Esophagus muscularis mucosa (tissue), 4 donors: ENCODE measurements around the gene CAMK2A. TPM values are rescaled to one million over a fixed set of nuclear protein-coding genes. Genes with fewer than 3 reads are reported as not detected.

Source experiments
- DNase-seq: peaks from one replicate; pipeline ENCODE4 v3.0.0-alpha.2; 2017; ENCODE audit errors: extremely low spot score
- H3K27ac ChIP-seq, 4 donors: fragments of 200-600 bp; sonication (generic); replicated peaks in 1 of 4; 1 replicate in 3 of 4; 2 replicates in 1 of 4; pipeline ENCODE4 v1.5.1; 2016 to 2019; ENCODE audit warnings: mild to moderate bottlenecking in 1 of 4
- H3K27me3 ChIP-seq, 4 donors: fragments of 200-600 bp; sonication (generic); one replicate each; pipeline versions ENCODE4 v1.5.1 to v1.6.0; 2016 to 2019
- H3K36me3 ChIP-seq, 4 donors: fragments of 200-600 bp; sonication (generic); one replicate each; pipeline ENCODE4 v1.5.1; 2016 to 2019
- H3K4me1 ChIP-seq, 4 donors: fragments of 200-600 bp; sonication (generic); one replicate each; pipeline ENCODE4 v1.5.1; 2016 to 2019
- H3K4me3 ChIP-seq, 4 donors: fragments of 200-600 bp; sonication (generic); 1 replicate in 2 of 4; 2 replicates in 2 of 4; pipeline ENCODE4 v1.5.1; 2016 to 2019; ENCODE audit warnings: mild to moderate bottlenecking in 4 of 4, moderate library complexity in 1 of 4
- H3K9me3 ChIP-seq, 4 donors: fragments of 200-600 bp; sonication (generic); 1 replicate in 3 of 4; 2 replicates in 1 of 4; pipeline ENCODE4 v1.5.1; 2016 to 2019
- EP300 ChIP-seq: sonication (generic); formaldehyde crosslinking; IDR thresholded peaks from one replicate; pipeline ENCODE4 v1.6.1; 2017; ENCODE audit warnings: antibody characterized with exemption
- POLR2A ChIP-seq: fragments of 450-650 bp; IDR thresholded peaks from one replicate; pipeline ENCODE4 v1.6.1; 2017; ENCODE audit warnings: antibody characterized with exemption, moderate library complexity, mild to moderate bottlenecking, low read depth
- POLR2AphosphoS5 ChIP-seq, 2 donors: sonication (generic); formaldehyde crosslinking; IDR thresholded peaks; one replicate each; pipeline ENCODE4 v1.6.1; 2017; ENCODE audit warnings: antibody characterized with exemption in 2 of 2
- WGBS: methylation state at CpG from one replicate; pipeline ENCODE4 v1.1.5; 2018; 5-methylcytosine and 5-hydroxymethylcytosine counted together
- intact Hi-C: fragments of 100-400 bp; cut with DNase I; formaldehyde crosslinking; loops from one replicate; pipeline ENCODE4 v1.15.1; 2023
- total RNA-seq, 4 donors: library from RNA; depleted of rRNA; stranded (reverse); fragments of >200 nt; gene quantifications; one replicate each; pipeline versions ENCODE4 v1.1.0 to v1.2.1, GENCODE V29; 2016
- TF ChIP-seq, protein P1 (sequence below), 3 experiments: fragments of 200-600 bp in 2 of 3; fragments of 450-650 bp in 1 of 3; sonication (generic) in 2 of 3; IDR thresholded peaks; one replicate each; pipeline ENCODE4 v1.5.1; 2017 to 2019; ENCODE audit warnings: antibody characterized with exemption in 3 of 3, mild to moderate bottlenecking in 2 of 3, moderate library complexity in 1 of 3

The CAMK2A gene
- total RNA-seq, 4 donors from 2014 or later: 2.5 to 8.0 (median 3.8) TPM

DNA sequence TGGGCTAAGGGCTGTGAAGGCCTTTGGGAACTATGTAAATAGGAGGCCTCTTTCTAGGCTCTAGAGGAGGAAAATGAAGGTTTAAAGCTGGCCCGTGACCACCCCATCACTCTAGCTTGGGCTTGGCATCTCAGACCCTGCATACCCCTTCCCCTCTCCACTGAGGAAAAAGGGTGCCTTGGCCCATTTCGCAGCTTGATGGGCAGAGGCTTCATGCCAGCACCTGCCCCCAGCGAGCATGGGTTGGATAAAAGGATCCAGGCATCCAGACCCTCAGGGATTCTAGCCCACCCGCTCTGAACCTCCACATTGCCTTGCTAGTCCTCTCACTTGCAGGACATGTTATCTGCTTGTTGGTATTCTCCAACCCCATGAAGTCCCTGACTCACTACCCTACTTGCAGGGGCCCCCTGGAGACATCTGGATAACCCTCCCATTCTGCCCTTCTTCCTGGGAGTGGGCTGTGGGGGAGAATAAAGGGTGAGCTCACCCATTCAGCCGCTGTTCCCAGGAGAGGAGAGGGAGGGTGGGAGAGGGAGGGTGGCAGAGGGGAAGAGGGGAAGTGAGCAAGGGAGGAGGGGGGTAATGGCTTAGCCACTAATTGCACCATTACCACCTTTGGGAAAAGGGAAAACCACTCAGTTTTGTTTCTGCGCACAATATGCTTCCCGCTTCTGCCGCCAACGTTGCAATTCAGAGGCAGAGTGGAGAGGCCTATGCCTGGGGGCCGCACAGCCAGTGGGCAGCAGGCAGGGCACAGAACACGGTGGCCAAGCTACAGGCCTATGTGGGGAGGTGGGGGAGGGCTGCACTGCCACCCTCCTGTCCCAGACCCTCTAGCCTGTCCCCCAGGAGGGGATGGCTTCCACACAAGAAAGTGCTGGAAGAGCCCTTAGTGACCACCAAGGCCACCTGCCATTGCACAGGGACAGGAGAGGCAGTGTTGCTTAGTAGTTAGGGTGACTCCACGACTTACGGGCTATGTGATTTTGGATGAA is 2.1 kb upstream of the CAMK2A start:
- 77% methylated on average over 9 of the region's 13 CpGs for WGBS
- H3K4me3 ChIP-seq: no peak overlapping the region
- peaks cover 5 to 22% (median 15%) of the 10 kb centered on the region in 4 donors for H3K4me1 ChIP-seq
- H3K27me3 ChIP-seq: no peaks in the 10 kb centered on the region
- H3K27ac ChIP-seq: no peak overlapping the region
- DNase-seq: no peak
- H3K36me3 ChIP-seq: no peaks in the 10 kb centered on the region
- no peak for TF ChIP-seq EP300
- TF ChIP-seq POLR2AphosphoS5 (IDR thresholded peaks at IDR 0.05): no peak
- TF ChIP-seq, protein P1, sequence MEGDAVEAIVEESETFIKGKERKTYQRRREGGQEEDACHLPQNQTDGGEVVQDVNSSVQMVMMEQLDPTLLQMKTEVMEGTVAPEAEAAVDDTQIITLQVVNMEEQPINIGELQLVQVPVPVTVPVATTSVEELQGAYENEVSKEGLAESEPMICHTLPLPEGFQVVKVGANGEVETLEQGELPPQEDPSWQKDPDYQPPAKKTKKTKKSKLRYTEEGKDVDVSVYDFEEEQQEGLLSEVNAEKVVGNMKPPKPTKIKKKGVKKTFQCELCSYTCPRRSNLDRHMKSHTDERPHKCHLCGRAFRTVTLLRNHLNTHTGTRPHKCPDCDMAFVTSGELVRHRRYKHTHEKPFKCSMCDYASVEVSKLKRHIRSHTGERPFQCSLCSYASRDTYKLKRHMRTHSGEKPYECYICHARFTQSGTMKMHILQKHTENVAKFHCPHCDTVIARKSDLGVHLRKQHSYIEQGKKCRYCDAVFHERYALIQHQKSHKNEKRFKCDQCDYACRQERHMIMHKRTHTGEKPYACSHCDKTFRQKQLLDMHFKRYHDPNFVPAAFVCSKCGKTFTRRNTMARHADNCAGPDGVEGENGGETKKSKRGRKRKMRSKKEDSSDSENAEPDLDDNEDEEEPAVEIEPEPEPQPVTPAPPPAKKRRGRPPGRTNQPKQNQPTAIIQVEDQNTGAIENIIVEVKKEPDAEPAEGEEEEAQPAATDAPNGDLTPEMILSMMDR (IDR thresholded peaks at IDR 0.05): no peak
- no peak for TF ChIP-seq POLR2A
- intact Hi-C loops: no loop called here
- H3K9me3 ChIP-seq: no peaks in the 10 kb centered on the region

DNA sequence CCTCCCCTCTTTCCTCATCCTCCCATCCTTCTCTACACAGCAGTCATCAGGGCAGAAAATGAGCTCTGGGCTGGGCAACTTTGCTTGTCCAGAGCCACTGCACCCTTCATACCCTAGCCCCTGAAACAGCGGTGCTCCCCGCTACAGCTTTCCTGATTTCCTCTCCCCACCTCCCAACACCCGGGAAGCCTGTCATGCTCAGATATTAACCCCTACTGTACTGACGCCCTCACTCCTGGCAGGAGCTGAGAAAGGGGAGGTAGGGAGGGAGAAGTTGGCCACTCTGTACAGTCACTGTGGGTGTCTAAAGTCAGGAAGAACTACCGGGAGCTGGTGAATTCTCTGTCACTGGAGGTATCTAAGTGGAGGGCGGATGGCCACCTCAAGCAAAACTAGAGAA is 782 bp downstream of the CAMK2A start:
- Histone ChIP-seq H3K36me3 (no peaks in the 10 kb centered on the region), H3K27ac (no peak overlapping the region), H3K4me3 (no peak overlapping the region), H3K9me3 (no peaks in the 10 kb centered on the region), H3K4me1 (peaks cover 0 to 5% (median 0%) of the 10 kb centered on the region in 4 donors), H3K27me3 (no peaks in the 10 kb centered on the region)
- TF ChIP-seq POLR2A (no peak), EP300 (no peak), POLR2AphosphoS5 (IDR thresholded peaks at IDR 0.05) (no peak)
- TF ChIP-seq, protein P1 (IDR thresholded peaks at IDR 0.05): no peak
- no peak for DNase-seq
- intact Hi-C loops: no loop called here
- 63% methylated on average over 6 of the region's 6 CpGs for WGBS

DNA sequence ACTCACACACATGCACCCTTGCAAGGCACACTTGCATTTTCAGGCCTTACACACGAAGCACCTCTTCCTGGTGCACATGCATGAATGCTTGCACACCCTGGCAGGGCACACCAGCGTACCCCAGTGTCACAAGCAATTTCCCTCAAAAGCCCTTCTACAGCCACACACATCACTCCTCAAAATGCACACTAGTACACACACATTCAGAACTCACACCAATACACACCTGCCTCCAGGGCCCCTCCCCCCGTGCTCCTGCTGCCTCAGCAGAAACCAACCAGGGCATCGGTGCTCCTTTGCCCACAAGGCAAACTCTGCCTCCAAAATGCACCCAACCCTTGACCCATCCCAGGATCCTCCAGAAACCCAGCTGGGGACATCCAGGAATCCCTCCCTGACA is 1.2 kb downstream of the CAMK2A start:
- Histone ChIP-seq H3K36me3 (no peaks in the 10 kb centered on the region), H3K4me1 (peaks cover 0 to 2% (median 0%) of the 10 kb centered on the region in 4 donors), H3K9me3 (no peaks in the 10 kb centered on the region), H3K27me3 (no peaks in the 10 kb centered on the region), H3K4me3 (no peak overlapping the region), H3K27ac (no peak overlapping the region)
- no peak for DNase-seq
- TF ChIP-seq POLR2AphosphoS5 (IDR thresholded peaks at IDR 0.05) (no peak), POLR2A (no peak), EP300 (no peak)
- TF ChIP-seq, protein P1 (IDR thresholded peaks at IDR 0.05): no peak
- 97% methylated on average over 4 of the region's 4 CpGs for WGBS
- intact Hi-C loops: no loop called here

DNA sequence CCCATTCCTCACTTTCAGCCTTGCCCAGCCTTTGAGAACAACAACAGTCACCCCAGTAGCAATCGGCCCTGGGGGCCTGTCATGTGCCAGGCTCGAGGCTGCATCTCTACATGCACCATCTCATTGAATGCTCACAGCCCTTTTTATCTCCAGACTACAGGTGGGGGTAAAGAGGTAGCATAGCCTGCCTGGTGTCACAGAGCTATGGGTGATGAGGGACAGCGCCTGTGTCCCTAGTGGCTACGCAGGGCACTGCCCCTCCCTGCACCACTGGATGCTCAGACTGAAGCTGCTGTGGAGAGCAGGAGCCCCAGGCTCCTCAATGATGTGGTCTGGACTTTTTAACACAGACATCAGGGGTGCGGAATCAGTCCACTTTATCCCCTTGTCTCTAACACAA is 2.8 kb downstream of the CAMK2A start:
- no peaks in the 10 kb centered on the region for H3K36me3 ChIP-seq
- H3K27ac ChIP-seq: no peak overlapping the region
- no peak overlapping the region for H3K4me3 ChIP-seq
- H3K4me1 ChIP-seq: no peaks in the 10 kb centered on the region
- intact Hi-C loops: no loop called here
- no peaks in the 10 kb centered on the region for H3K27me3 ChIP-seq
- WGBS: 93% methylated on average over 3 of the region's 5 CpGs
- DNase-seq: no peak
- TF ChIP-seq, protein P1 (IDR thresholded peaks at IDR 0.05): no peak
- TF ChIP-seq POLR2AphosphoS5 (IDR thresholded peaks at IDR 0.05) (no peak), EP300 (no peak), POLR2A (no peak)
- no peaks in the 10 kb centered on the region for H3K9me3 ChIP-seq
